Skeletal muscle tissue (tissue), 4 donors: ENCODE data around the gene MELK. TPM values are rescaled to one million over a fixed set of nuclear protein-coding genes. Genes with fewer than 3 reads are reported as not detected.

Experiments used
- H3K27ac ChIP-seq: one replicate; pipeline ENCODE4 v1.7.0; 2013; ENCODE audit warnings: mild to moderate bottlenecking, low read depth, low read length, inconsistent platforms
- H3K27me3 ChIP-seq, 3 donors: one replicate each; pipeline ENCODE4 v1.7.0; 2013; ENCODE audit warnings: low read length in 3 of 3; ENCODE audit not compliant: control insufficient read depth in 3 of 3, insufficient read depth in 3 of 3
- H3K36me3 ChIP-seq, 3 donors: one replicate each; pipeline ENCODE4 v1.7.0; 2013; ENCODE audit warnings: low read length in 3 of 3; ENCODE audit not compliant: control insufficient read depth in 3 of 3, insufficient read depth in 3 of 3
- H3K4me1 ChIP-seq, 3 donors: one replicate each; pipeline ENCODE4 v1.7.0; 2013; ENCODE audit warnings: low read length in 3 of 3, mild to moderate bottlenecking in 3 of 3; ENCODE audit not compliant: control insufficient read depth in 3 of 3, insufficient read depth in 3 of 3
- H3K4me3 ChIP-seq, 3 donors: one replicate each; pipeline ENCODE4 v1.7.0; 2013; ENCODE audit warnings: low read length in 3 of 3
- H3K9ac ChIP-seq, 3 donors: one replicate each; pipeline ENCODE4 v1.7.0; 2013; ENCODE audit warnings: low read length in 3 of 3, mild to moderate bottlenecking in 3 of 3, moderate library complexity in 2 of 3, low read depth in 1 of 3
- H3K9me3 ChIP-seq, 3 donors: one replicate each; pipeline ENCODE4 v1.7.0; 2013; ENCODE audit warnings: low read length in 3 of 3; ENCODE audit not compliant: control insufficient read depth in 3 of 3
- total RNA-seq: library from RNA; depleted of rRNA; stranded (reverse); fragments of >200 nt; gene quantifications from one replicate; pipeline ENCODE4 v1.2.3, GENCODE V29; 2014
- donor health status: Osteomylitis.

MELK gene
- total RNA-seq, 1 donor from 2014 or later, result 6.3 TPM

- no peak overlapping the region for H3K9ac ChIP-seq
- H3K4me1 ChIP-seq, result no peaks in the 10 kb centered on the region
- no peak overlapping the region for H3K27ac ChIP-seq
- no peaks in the 10 kb centered on the region for H3K27me3 ChIP-seq
- H3K9me3 ChIP-seq, result no peaks in the 10 kb centered on the region
- no peak overlapping the region for H3K4me3 ChIP-seq
- no peaks in the 10 kb centered on the region for H3K36me3 ChIP-seq
Observed at GRCh38 chr9:36603006-36603405, 30.3 kb downstream of the MELK start.

GRCh38 chr9:36609306-36609705, 36.6 kb downstream of the MELK start:
- Histone ChIP-seq H3K9me3 (no peaks in the 10 kb centered on the region), H3K36me3 (no peaks in the 10 kb centered on the region), H3K4me1 (no peaks in the 10 kb centered on the region), H3K27me3 (no peaks in the 10 kb centered on the region), H3K9ac (no peak overlapping the region), H3K27ac (no peak overlapping the region), H3K4me3 (no peak overlapping the region)

- H3K4me3 ChIP-seq, result no peak overlapping the region
- H3K27me3 ChIP-seq, result no peaks in the 10 kb centered on the region
- H3K9ac ChIP-seq, result no peak overlapping the region
- no peak overlapping the region for H3K27ac ChIP-seq
- H3K4me1 ChIP-seq, result peaks cover 3 to 8% (median 4%) of the 10 kb centered on the region in 3 donors
- no peaks in the 10 kb centered on the region for H3K9me3 ChIP-seq
- H3K36me3 ChIP-seq, result no peaks in the 10 kb centered on the region
Observed at GRCh38 chr9:36622121-36622520, 49.4 kb downstream of the MELK start.

- no peaks in the 10 kb centered on the region for H3K27me3 ChIP-seq
- no peak overlapping the region for H3K4me3 ChIP-seq
- H3K27ac ChIP-seq, result no peak overlapping the region
- H3K4me1 ChIP-seq, result peaks cover 3 to 8% (median 4%) of the 10 kb centered on the region in 3 donors
- no peak overlapping the region for H3K9ac ChIP-seq
- H3K9me3 ChIP-seq, result no peaks in the 10 kb centered on the region
- no peaks in the 10 kb centered on the region for H3K36me3 ChIP-seq
Observed at GRCh38 chr9:36623280-36623679, 50.6 kb downstream of the MELK start.

- Histone ChIP-seq H3K27ac (no peak overlapping the region), H3K9ac (no peak overlapping the region)
Observed at GRCh38 chr9:36625006-36625615, 52.4 kb downstream of the MELK start.

GRCh38 chr9:36632892-36633291, 60.2 kb downstream of the MELK start:
- no peaks in the 10 kb centered on the region for H3K4me1 ChIP-seq
- H3K27ac ChIP-seq, result no peak overlapping the region
- no peaks in the 10 kb centered on the region for H3K36me3 ChIP-seq
- no peak overlapping the region for H3K4me3 ChIP-seq
- H3K9me3 ChIP-seq, result no peaks in the 10 kb centered on the region
- no peak overlapping the region for H3K9ac ChIP-seq
- H3K27me3 ChIP-seq, result no peaks in the 10 kb centered on the region

More at GRCh38 chr9:36625006-36625615, 52.4 kb downstream of the MELK start:
- no peaks in the 10 kb centered on the region for H3K9me3 ChIP-seq
- no peaks in the 10 kb centered on the region for H3K36me3 ChIP-seq
- no peaks in the 10 kb centered on the region for H3K27me3 ChIP-seq
- H3K4me1 ChIP-seq, result peaks cover 3 to 8% (median 4%) of the 10 kb centered on the region in 3 donors
- no peak overlapping the region for H3K4me3 ChIP-seq

- Histone ChIP-seq H3K27ac (no peak overlapping the region), H3K9me3 (no peaks in the 10 kb centered on the region), H3K4me1 (no peaks in the 10 kb centered on the region), H3K4me3 (no peak overlapping the region), H3K27me3 (no peaks in the 10 kb centered on the region), H3K9ac (no peak overlapping the region), H3K36me3 (no peaks in the 10 kb centered on the region)
Observed at GRCh38 chr9:36637491-36638270, 65.0 kb downstream of the MELK start.

- no peaks in the 10 kb centered on the region for H3K27me3 ChIP-seq
- H3K4me3 ChIP-seq, result no peak overlapping the region
- no peaks in the 10 kb centered on the region for H3K36me3 ChIP-seq
- no peaks in the 10 kb centered on the region for H3K4me1 ChIP-seq
- no peaks in the 10 kb centered on the region for H3K9me3 ChIP-seq
- H3K27ac ChIP-seq, result no peak overlapping the region
- H3K9ac ChIP-seq, result no peak overlapping the region
Observed at GRCh38 chr9:36640771-36641381, 68.2 kb downstream of the MELK start.

- Histone ChIP-seq H3K27ac (no peak overlapping the region), H3K9ac (no peak overlapping the region), H3K9me3 (no peaks in the 10 kb centered on the region), H3K4me1 (no peaks in the 10 kb centered on the region), H3K4me3 (no peak overlapping the region), H3K36me3 (no peaks in the 10 kb centered on the region), H3K27me3 (no peaks in the 10 kb centered on the region)
Observed at GRCh38 chr9:36642817-36643216, 70.1 kb downstream of the MELK start.

GRCh38 chr9:36656842-36657241, 84.1 kb downstream of the MELK start:
- no peak overlapping the region for H3K9ac ChIP-seq
- H3K4me3 ChIP-seq, result no peak overlapping the region
- no peak overlapping the region for H3K27ac ChIP-seq
- no peaks in the 10 kb centered on the region for H3K27me3 ChIP-seq
- no peaks in the 10 kb centered on the region for H3K4me1 ChIP-seq
- no peaks in the 10 kb centered on the region for H3K36me3 ChIP-seq
- H3K9me3 ChIP-seq, result no peaks in the 10 kb centered on the region
